GM19397 (cell line): ENCODE measurements around the gene PRSS50.
"Not testable (repeated sequence)": the region's sequence is repeated elsewhere in the genome, so short reads cannot be mapped to it uniquely, and the experiment has no call there.

ENCODE experiments used
- ATAC-seq: cut with Tn5 transposase; IDR thresholded peaks from one replicate; pipeline ENCODE4 v1.9.1; 2021; ENCODE audit warnings: mild to moderate bottlenecking, moderate library complexity; ENCODE audit not compliant: unreplicated experiment

The PRSS50 gene

GRCh38 chr3:46717447-46718231 lies at the start of gene PRSS50:
TSS of gene PRSS50 (minus strand) at chr3:46717869. CDS start at chr3:46717824, 45 bp downstream.
- no peak for ATAC-seq

- no peak for ATAC-seq
These were observed 46.5 kb upstream of the PRSS50 start for GRCh38 chr3:46764206-46764605.

GRCh38 chr3:46763178-46763577 lies 45.5 kb upstream of the PRSS50 start:
- ATAC-seq, result no peak

GRCh38 chr3:46759239-46760167 lies 41.8 kb upstream of the PRSS50 start:
- no peak for ATAC-seq

- no peak for ATAC-seq
These were observed 39.0 kb upstream of the PRSS50 start for GRCh38 chr3:46756642-46757041.

GRCh38 chr3:46755646-46756045 lies 38.0 kb upstream of the PRSS50 start:
- ATAC-seq, result no peak

GRCh38 chr3:46753127-46753526 lies 35.5 kb upstream of the PRSS50 start:
- ATAC-seq, result not testable (repeated sequence)

- no peak for ATAC-seq
These were observed 32.9 kb upstream of the PRSS50 start for GRCh38 chr3:46750555-46751038.

GRCh38 chr3:46749129-46749528 lies 31.5 kb upstream of the PRSS50 start:
- ATAC-seq, result no peak

GRCh38 chr3:46748170-46748569 lies 30.5 kb upstream of the PRSS50 start:
- ATAC-seq, result no peak

- ATAC-seq, result no peak
These were observed 29.0 kb upstream of the PRSS50 start for GRCh38 chr3:46746711-46747110.

- ATAC-seq, result no peak
These were observed 25.4 kb upstream of the PRSS50 start for GRCh38 chr3:46742992-46743585.

- ATAC-seq, result not testable (repeated sequence)
These were observed 21.9 kb upstream of the PRSS50 start for GRCh38 chr3:46739565-46739964.

- no peak for ATAC-seq
These were observed 19.7 kb upstream of the PRSS50 start for GRCh38 chr3:46737329-46737731.

GRCh38 chr3:46736006-46736872 lies 18.6 kb upstream of the PRSS50 start:
- no peak for ATAC-seq

- no peak for ATAC-seq
These were observed 17.1 kb upstream of the PRSS50 start for GRCh38 chr3:46734773-46735172.

GRCh38 chr3:46733026-46733800 lies 15.5 kb upstream of the PRSS50 start:
- ATAC-seq, result no peak

GRCh38 chr3:46731795-46732194 lies 14.1 kb upstream of the PRSS50 start:
- ATAC-seq, result no peak

- no peak for ATAC-seq
These were observed 13.2 kb upstream of the PRSS50 start for GRCh38 chr3:46730819-46731218.

GRCh38 chr3:46729038-46729437 lies 11.4 kb upstream of the PRSS50 start:
- no peak for ATAC-seq
